Embryonic facial prominence (tissue), 1 donor: ENCODE results near the gene SLF2.

Experiments used
- DNase-seq: peaks from one replicate; pipeline ENCODE4 v3.0.0-alpha.2; 2016; ENCODE audit errors: extremely low spot score

Gene SLF2

GRCh38 chr10:100999742-101000126 is 87.0 kb downstream of the SLF2 start, which contains the start of gene LZTS2:
Gene LZTS2 (plus strand): TSS chr10:100999808. CDS start chr10:101002539, 2,731 bp downstream.
- DNase-seq, result no peak

- DNase-seq, result no peak
These were observed 87.6 kb downstream of the SLF2 start for GRCh38 chr10:101000127-101000914.

DNA sequence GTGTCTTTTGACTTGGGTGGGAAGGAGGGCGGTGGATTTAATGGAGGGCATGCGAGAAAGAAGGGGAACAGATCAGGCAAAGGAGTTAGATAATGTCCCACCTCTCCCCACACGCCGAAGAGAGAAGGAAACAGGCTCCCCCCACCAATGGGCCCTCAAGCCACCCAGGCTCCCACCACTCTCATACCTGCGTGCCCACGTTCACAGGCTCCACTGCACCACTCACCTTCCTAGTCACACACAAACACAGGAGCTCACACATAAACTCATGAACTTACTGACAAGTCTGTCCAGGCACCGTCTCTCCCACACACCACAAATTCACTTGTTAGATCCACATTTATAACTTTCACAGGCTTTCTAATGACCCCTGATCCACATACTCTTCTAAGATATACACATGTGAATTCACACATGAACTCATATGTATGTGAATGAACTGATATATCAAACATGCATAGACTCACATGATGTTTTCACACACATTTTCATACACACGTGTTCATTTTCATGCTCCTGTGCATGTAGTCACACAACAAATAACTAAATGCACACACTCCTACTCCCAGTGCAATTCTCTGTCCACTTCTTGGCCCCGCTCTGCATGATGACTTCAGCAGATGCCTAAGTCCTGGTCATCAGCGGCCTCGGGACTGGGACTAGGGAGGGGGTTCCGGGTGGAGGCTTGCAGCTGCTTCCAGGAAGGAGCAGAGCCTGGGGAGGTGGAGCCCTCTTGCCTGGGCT is 88.3 kb downstream of the SLF2 start:
- DNase-seq, result no peak

- no peak for DNase-seq
These were observed 88.9 kb downstream of the SLF2 start for GRCh38 chr10:101001659-101002035.

GRCh38 chr10:101002456-101002855 is 89.7 kb downstream of the SLF2 start:
- DNase-seq, result no peak

DNA sequence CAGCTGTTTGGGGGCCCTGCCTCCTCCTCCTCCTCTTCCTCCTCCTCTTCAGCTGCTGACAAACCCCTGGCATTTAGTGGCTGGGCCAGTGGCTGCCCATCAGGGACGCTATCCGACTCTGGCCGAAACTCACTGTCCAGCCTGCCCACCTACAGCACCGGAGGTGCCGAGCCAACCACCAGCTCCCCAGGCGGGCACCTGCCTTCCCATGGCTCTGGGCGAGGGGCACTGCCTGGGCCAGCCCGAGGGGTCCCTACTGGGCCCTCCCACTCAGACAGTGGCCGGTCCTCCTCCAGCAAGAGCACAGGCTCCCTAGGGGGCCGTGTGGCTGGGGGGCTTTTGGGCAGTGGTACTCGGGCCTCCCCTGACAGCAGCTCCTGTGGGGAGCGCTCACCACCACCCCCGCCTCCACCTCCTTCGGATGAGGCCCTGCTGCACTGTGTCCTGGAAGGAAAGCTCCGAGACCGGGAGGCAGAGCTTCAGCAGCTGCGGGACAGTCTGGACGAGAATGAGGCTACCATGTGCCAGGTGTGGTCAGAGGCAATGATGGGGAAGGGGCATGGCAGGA is 91.0 kb downstream of the SLF2 start:
- DNase-seq, result no peak

DNA sequence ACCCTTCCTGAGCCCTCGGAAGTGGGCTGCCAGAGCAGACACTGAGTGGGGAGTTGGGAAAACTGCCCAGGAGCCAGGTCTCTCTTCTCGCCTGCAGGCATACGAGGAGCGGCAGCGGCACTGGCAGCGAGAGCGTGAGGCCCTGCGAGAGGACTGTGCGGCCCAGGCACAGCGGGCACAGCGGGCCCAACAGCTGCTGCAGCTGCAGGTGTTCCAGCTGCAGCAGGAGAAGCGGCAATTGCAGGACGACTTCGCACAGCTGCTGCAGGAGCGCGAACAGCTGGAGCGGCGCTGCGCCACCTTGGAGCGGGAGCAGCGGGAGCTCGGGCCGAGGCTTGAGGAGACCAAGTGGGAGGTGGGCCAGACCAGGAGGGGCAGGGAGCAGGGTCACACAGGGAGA is 92.6 kb downstream of the SLF2 start:
- DNase-seq, result no peak

GRCh38 chr10:101005869-101006567 is 93.3 kb downstream of the SLF2 start:
- DNase-seq, result no peak

- no peak for DNase-seq
These were observed 93.9 kb downstream of the SLF2 start for GRCh38 chr10:101006593-101007098.

DNA sequence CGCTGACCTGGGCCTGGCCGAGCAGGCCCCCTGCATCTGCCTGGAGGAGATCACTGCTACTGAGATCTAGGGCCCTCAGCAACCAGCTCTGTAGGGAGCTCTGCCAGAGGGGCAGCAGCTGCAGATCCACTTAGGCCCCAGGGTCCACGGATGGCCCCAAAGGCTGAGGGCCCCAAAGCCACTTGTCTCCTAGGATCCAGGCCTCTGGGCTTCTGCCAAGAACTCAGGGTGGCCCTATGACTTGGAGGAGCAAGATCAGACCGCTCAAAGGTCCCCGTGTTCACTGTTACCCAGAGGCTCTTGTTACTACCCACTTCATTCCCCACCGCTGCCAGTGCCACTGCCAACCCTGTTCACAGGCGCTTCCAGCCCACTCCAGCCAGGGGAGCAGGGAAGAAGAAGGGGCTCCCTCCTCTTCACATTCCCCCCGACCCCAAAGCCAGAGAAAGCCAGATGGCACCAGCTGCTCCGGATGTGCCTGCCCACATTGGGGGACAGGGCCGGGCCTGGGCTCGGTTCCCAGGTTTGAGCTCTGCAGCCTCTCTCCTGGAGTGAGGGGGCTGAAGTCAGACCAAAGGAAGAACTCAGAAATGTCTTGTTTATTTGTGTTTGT is 94.4 kb downstream of the SLF2 start:
- no peak for DNase-seq

GRCh38 chr10:101007915-101008822 is 95.4 kb downstream of the SLF2 start:
- no peak for DNase-seq

DNA sequence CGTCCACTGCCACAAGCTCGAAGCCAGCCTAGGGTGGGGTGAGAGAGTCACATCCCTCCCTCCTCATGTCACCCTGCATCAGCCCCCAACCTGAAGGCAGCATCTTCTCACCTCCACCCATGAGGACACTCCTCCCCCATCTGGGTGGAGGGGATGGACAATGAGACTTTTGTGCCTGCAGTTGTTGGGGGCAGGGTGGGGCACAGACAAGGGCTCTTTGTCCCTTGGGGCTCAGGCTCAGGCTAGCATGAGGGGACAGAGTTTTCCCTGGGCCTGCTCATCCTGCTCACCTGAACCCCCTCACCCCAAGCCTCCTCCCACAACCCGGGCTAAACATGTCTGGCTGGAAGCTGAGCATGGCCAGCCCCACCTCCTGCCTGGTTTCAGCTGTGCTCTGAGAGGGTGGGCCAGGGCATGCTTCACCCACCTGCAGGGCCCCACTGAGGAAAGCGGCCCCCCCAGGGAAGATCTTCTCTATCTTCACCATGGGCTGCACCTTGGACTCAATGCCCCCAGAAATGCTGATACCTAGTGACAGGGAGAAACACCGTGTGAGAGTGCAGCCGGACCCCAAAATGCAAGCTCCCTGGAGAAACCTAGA is 96.2 kb downstream of the SLF2 start:
- no peak for DNase-seq

DNA sequence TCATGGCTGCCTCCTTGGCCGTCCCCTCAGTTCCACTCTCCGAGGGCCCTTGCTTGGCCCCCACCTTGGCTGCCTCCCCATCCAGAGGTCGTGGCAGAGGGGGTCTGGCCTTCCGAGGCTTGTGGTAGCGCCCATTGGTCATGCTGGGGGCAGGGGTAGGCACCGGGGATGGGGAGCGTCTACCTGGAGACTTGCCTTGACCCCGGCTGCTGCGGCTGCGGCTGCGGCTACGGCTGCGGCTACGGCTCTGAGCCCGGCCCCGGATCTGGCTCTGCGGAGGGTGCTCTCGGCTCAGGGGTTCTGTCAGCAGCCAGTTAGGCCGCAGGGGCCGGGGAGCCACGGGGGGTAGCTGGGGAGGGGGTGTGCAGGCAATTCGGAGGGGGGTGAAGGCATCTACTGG is 97.6 kb downstream of the SLF2 start:
- DNase-seq, result no peak

GRCh38 chr10:101011517-101012423 is 99.0 kb downstream of the SLF2 start:
- DNase-seq, result no peak

DNA sequence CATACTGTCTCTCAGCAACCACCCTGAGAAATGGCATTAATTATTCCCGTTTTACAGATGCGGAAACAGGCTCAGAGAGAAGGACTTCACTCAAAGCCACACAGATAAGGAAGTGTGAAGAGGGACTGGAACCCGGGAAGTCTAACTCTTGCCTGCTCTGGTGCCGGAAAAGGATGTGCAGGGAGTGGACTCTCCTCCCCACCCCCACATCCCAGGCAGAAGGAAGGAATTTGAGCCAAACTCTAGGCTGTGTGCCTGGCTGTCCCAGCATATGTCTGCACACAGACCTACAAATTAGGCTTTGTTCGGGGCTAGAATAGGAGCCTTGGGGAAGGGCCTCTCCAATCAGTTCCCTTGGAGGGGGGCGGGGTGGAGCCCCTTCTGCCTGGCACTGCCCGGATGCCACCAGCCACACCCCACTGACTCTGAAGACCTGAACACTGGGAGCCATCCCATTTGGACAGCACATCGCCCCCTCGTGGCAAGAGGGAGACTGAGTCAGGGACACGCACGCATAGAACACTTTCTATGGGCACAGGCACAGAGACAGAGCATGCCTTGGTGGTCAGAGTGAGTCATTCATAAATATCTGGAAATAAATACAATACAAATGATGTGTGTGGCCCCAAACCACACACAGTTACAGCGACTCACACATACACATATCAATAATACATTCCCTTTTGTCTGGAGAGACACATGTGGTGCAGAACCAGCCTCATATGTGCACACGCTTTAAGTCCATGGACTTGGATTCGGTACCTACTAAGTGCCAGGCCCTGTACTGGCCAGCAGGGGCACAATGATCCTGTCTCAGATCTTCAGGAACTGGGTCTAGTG is 100.0 kb downstream of the SLF2 start:
- DNase-seq, result peak; percentile 53

GRCh38 chr10:101013365-101013825 is 100.6 kb downstream of the SLF2 start:
- no peak for DNase-seq

GRCh38 chr10:101014230-101014884 is 101.6 kb downstream of the SLF2 start:
- no peak for DNase-seq
